Measurements from ENCODE around the gene WDR75. TPM values are rescaled to one million over a fixed set of nuclear protein-coding genes. Genes with fewer than 3 reads are reported as not detected.

Gene WDR75
- total RNA-seq, 1 experiment from 2014 or later: 70.2 TPM

DNA sequence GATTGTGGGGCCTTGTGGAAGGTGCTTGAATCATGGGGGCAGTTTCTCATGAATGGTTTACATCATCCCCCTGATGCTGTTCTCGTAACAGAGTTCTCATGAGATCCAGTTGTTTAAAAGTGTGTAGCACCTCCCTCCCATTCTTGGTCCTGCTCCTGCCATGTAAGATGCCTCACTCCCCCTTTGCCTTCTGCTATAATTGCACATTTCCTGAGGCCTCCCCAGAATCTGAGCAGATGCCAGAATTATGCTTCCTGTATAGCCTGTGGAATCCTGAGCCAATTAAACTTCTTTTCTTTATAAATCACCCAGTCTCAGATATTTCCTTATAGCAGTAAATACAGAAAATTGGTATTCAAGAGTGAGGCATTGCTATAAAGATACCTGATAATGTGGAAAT is 15.6 kb upstream of the WDR75 start:
- no peak overlapping the region for H3K9ac ChIP-seq (ENCODE audit: low read length)
- POLR2A ChIA-PET: no interaction called here
- DNase-seq (ENCODE audit: low read depth, low spot score) (no peak), ATAC-seq (no peak)
- H3K4me1 ChIP-seq (ENCODE audit: control insufficient read depth in 1 of 2, insufficient read depth in 2 of 2, low read length in 2 of 2): peaks cover 0 to 6% of the 10 kb centered on the region in 2 experiments; a peak in 1 of 4 replicates
- no peaks in the 10 kb centered on the region for H4K20me1 ChIP-seq (ENCODE audit: insufficient read depth)
- BruUV-seq (replicated peaks): no TSS peak
- RAD21 ChIA-PET (ENCODE audit: low non-redundant PET in 1 of 2, low total read pairs in 2 of 2, uncharacterized antibody in 2 of 2, unreplicated experiment in 2 of 2): no interaction called here
- H3K79me2 ChIP-seq (ENCODE audit: insufficient read depth, low read length): no peaks in the 10 kb centered on the region
- H2AFZ ChIP-seq (ENCODE audit: low read depth, low read length, poor library complexity, severe bottlenecking): no peak overlapping the region
- intact Hi-C loops (cut with micrococcal nuclease): no loop called here
- H3K9me3 ChIP-seq (ENCODE audit: control insufficient read depth in 1 of 2, insufficient read depth in 1 of 2, low read depth in 1 of 2, low read length in 2 of 2): no peaks in the 10 kb centered on the region
- no peak overlapping the region for H3K4me2 ChIP-seq (ENCODE audit: low read length)
- no peak overlapping the region for H3K27ac ChIP-seq (ENCODE audit: low read depth, low read length)
- CTCF ChIA-PET: no interaction called here
- no peaks in the 10 kb centered on the region for H3K27me3 ChIP-seq (ENCODE audit: insufficient read depth, low read length)
- TF ChIP-seq EGR1 (IDR thresholded peaks at IDR 0.05; ENCODE audit: low read depth) (no peak), SP1 (IDR thresholded peaks at IDR 0.05; ENCODE audit: low read depth) (no peak), EZH2 (IDR thresholded peaks at IDR 0.05) (no peak), JUND (IDR thresholded peaks at IDR 0.05) (no peak), CBX3 (IDR thresholded peaks at IDR 0.05; ENCODE audit: low read depth) (no peak), ELF1 (IDR thresholded peaks at IDR 0.05; ENCODE audit: borderline replicate concordance, low read depth) (no peak)
- TF ChIP-seq, protein P1, sequence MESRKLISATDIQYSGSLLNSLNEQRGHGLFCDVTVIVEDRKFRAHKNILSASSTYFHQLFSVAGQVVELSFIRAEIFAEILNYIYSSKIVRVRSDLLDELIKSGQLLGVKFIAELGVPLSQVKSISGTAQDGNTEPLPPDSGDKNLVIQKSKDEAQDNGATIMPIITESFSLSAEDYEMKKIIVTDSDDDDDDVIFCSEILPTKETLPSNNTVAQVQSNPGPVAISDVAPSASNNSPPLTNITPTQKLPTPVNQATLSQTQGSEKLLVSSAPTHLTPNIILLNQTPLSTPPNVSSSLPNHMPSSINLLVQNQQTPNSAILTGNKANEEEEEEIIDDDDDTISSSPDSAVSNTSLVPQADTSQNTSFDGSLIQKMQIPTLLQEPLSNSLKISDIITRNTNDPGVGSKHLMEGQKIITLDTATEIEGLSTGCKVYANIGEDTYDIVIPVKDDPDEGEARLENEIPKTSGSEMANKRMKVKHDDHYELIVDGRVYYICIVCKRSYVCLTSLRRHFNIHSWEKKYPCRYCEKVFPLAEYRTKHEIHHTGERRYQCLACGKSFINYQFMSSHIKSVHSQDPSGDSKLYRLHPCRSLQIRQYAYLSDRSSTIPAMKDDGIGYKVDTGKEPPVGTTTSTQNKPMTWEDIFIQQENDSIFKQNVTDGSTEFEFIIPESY (IDR thresholded peaks at IDR 0.05; ENCODE audit: extremely low read depth, insufficient replicate concordance, low read length): no peak
- TF ChIP-seq, protein P2, sequence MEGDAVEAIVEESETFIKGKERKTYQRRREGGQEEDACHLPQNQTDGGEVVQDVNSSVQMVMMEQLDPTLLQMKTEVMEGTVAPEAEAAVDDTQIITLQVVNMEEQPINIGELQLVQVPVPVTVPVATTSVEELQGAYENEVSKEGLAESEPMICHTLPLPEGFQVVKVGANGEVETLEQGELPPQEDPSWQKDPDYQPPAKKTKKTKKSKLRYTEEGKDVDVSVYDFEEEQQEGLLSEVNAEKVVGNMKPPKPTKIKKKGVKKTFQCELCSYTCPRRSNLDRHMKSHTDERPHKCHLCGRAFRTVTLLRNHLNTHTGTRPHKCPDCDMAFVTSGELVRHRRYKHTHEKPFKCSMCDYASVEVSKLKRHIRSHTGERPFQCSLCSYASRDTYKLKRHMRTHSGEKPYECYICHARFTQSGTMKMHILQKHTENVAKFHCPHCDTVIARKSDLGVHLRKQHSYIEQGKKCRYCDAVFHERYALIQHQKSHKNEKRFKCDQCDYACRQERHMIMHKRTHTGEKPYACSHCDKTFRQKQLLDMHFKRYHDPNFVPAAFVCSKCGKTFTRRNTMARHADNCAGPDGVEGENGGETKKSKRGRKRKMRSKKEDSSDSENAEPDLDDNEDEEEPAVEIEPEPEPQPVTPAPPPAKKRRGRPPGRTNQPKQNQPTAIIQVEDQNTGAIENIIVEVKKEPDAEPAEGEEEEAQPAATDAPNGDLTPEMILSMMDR (IDR thresholded peaks at IDR 0.05 in 2 of 3, conservative IDR thresholded peaks at IDR 0.05 in 1 of 3; ENCODE audit: borderline replicate concordance in 1 of 3, insufficient read depth in 1 of 3, low read depth in 2 of 3, low read length in 2 of 3): no peak
- H3K36me3 ChIP-seq (ENCODE audit: control insufficient read depth in 1 of 2, insufficient read depth in 2 of 2, low read length in 2 of 2): no peaks in the 10 kb centered on the region
- no peaks in the 10 kb centered on the region for H3K9me2 ChIP-seq (ENCODE audit: insufficient read depth)
- no peak overlapping the region for H3K4me3 ChIP-seq (replicated peaks in 1 of 2; ENCODE audit: low read depth in 1 of 2, low read length in 2 of 2)
